ENCODE results near the gene CDK14. TPM values are rescaled to one million over a fixed set of nuclear protein-coding genes. Genes with fewer than 3 reads are reported as not detected.

CDK14 gene
- total RNA-seq, 5 donors from 2014 or later (not counting 1 experiment from before 2014, with no cell fraction given), result 0.86 to 6.6 (median 1.6) TPM

DNA sequence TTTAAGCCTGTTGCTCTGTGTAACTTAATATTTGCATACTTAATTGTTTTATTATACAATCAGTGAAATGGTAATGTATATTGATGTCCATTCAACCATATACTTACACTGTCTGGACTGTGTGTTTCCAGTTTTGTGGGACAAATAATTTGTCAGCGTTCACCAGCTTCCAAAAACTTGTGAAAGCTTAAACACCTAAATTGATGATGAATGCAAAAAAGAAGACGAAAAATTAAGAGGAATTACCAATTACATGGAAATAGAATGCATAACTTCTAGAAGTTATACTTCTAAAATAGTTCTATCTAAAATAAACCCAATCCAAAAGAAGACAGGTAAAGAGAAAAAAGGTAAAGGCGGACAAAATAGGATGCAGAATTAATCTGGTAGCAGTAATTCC, 513.1 kb downstream of the CDK14 start:
- WGBS (ENCODE audit: insufficient coverage), result no CpG with 5 or more reads among the region's 3 CpGs
- Mint-ChIP-seq H3K36me3 (no peaks in the 10 kb centered on the region), H3K27ac (no peak overlapping the region), H3K27me3 (no peaks in the 10 kb centered on the region), H3K4me1 (no peaks in the 10 kb centered on the region), H3K4me3 (no peak overlapping the region), H3K9me3 (no peaks in the 10 kb centered on the region)
- CTCF ChIA-PET, result no interaction called here
- Histone ChIP-seq H3K4me1 (ENCODE audit: control insufficient read depth in 1 of 2, extremely low read depth in 1 of 2, insufficient read depth in 2 of 2, low read length in 2 of 2) (no peaks in the 10 kb centered on the region), H3K27ac (ENCODE audit: low read length) (no peak overlapping the region), H3K27me3 (replicated peaks in 1 of 2; ENCODE audit: control insufficient read depth in 2 of 2, extremely low read depth in 1 of 2, insufficient read depth in 2 of 2, low read length in 1 of 2) (no peaks in the 10 kb centered on the region), H3K36me3 (ENCODE audit: control insufficient read depth in 2 of 2, extremely low read depth in 1 of 2, insufficient read depth in 1 of 2, low read length in 1 of 2) (no peaks in the 10 kb centered on the region), H3K4me3 (ENCODE audit: control insufficient read depth in 1 of 2, extremely low read depth in 1 of 2, low read length in 1 of 2) (no peak overlapping the region), H3K9me3 (no peaks in the 10 kb centered on the region)
- DNase-seq (no peak), ATAC-seq (replicated peaks in 1 of 4) (no peak)
- POLR2A ChIA-PET, result interaction anchor here in 1 of 2 donors (0.7 kb wide), 1 partner anchor 18 kb away, joined by 3 read pairs; no protein-coding TSS in a partner anchor

GRCh38 chr7:91112902-91113341, 516.8 kb downstream of the CDK14 start:
- ChIA-PET POLR2A (no interaction called here), CTCF (interaction anchor here in 1 of 2 donors (0.6 kb wide), 1 partner anchor 336 kb away, joined by 3 read pairs; no protein-coding TSS in a partner anchor)
- DNase-seq (no peak), ATAC-seq (replicated peaks in 1 of 4) (no peak)
- WGBS (ENCODE audit: insufficient coverage), result no CpG with 5 or more reads among the region's 2 CpGs
- H3K27ac Mint-ChIP-seq, result no peak overlapping the region
- no peak overlapping the region for H3K4me3 Mint-ChIP-seq
- H3K4me3 ChIP-seq (ENCODE audit: control insufficient read depth in 1 of 2, extremely low read depth in 1 of 2, low read length in 1 of 2), result no peak overlapping the region
- no peaks in the 10 kb centered on the region for H3K9me3 ChIP-seq
- no peaks in the 10 kb centered on the region for H3K36me3 ChIP-seq (ENCODE audit: control insufficient read depth in 2 of 2, extremely low read depth in 1 of 2, insufficient read depth in 1 of 2, low read length in 1 of 2)
- no peaks in the 10 kb centered on the region for H3K9me3 Mint-ChIP-seq
- H3K27me3 Mint-ChIP-seq, result no peaks in the 10 kb centered on the region
- no peaks in the 10 kb centered on the region for H3K4me1 ChIP-seq (ENCODE audit: control insufficient read depth in 1 of 2, extremely low read depth in 1 of 2, insufficient read depth in 2 of 2, low read length in 2 of 2)
- H3K27me3 ChIP-seq (replicated peaks in 1 of 2; ENCODE audit: control insufficient read depth in 2 of 2, extremely low read depth in 1 of 2, insufficient read depth in 2 of 2, low read length in 1 of 2), result no peaks in the 10 kb centered on the region
- no peak overlapping the region for H3K27ac ChIP-seq (ENCODE audit: low read length)
- no peaks in the 10 kb centered on the region for H3K36me3 Mint-ChIP-seq
- no peaks in the 10 kb centered on the region for H3K4me1 Mint-ChIP-seq

DNA sequence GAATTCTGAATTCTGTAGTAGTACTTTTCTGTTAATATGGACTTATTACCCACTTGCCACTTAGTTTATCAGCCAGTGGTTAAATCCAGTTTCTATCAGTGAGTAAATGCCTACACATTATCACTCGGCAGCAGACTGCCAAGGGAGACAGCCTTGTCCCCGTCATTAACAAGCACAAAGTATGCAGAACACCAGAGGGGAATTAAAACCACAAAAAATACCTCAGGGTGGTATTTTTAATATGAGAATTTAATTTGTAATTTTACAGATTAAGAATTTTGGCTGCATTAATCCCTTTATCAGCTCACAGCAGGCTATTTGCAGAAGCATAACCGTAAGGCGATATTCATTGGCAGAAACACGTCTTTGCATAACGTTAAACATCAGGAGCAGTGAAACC, 518.1 kb downstream of the CDK14 start:
- Mint-ChIP-seq H3K4me3 (no peak overlapping the region), H3K9me3 (no peaks in the 10 kb centered on the region), H3K27me3 (no peaks in the 10 kb centered on the region), H3K36me3 (no peaks in the 10 kb centered on the region), H3K4me1 (no peaks in the 10 kb centered on the region), H3K27ac (no peak overlapping the region)
- ChIA-PET CTCF (no interaction called here), POLR2A (no interaction called here)
- DNase-seq (no peak), ATAC-seq (replicated peaks in 1 of 4) (no peak)
- H3K36me3 ChIP-seq (ENCODE audit: control insufficient read depth in 2 of 2, extremely low read depth in 1 of 2, insufficient read depth in 1 of 2, low read length in 1 of 2), result no peaks in the 10 kb centered on the region
- H3K9me3 ChIP-seq, result no peaks in the 10 kb centered on the region
- WGBS (ENCODE audit: insufficient coverage), result no CpG with 5 or more reads among the region's 6 CpGs
- H3K27me3 ChIP-seq (replicated peaks in 1 of 2; ENCODE audit: control insufficient read depth in 2 of 2, extremely low read depth in 1 of 2, insufficient read depth in 2 of 2, low read length in 1 of 2), result no peaks in the 10 kb centered on the region
- no peak overlapping the region for H3K27ac ChIP-seq (ENCODE audit: low read length)
- no peak overlapping the region for H3K4me3 ChIP-seq (ENCODE audit: control insufficient read depth in 1 of 2, extremely low read depth in 1 of 2, low read length in 1 of 2)
- no peaks in the 10 kb centered on the region for H3K4me1 ChIP-seq (ENCODE audit: control insufficient read depth in 1 of 2, extremely low read depth in 1 of 2, insufficient read depth in 2 of 2, low read length in 2 of 2)

GRCh38 chr7:91126762-91127161, 530.6 kb downstream of the CDK14 start:
- H3K36me3 Mint-ChIP-seq, result no peaks in the 10 kb centered on the region
- ATAC-seq (replicated peaks in 1 of 4) (no peak), DNase-seq (no peak)
- Histone ChIP-seq H3K9me3 (no peaks in the 10 kb centered on the region), H3K36me3 (ENCODE audit: control insufficient read depth in 2 of 2, extremely low read depth in 1 of 2, insufficient read depth in 1 of 2, low read length in 1 of 2) (no peaks in the 10 kb centered on the region), H3K4me3 (ENCODE audit: control insufficient read depth in 1 of 2, extremely low read depth in 1 of 2, low read length in 1 of 2) (no peak overlapping the region), H3K4me1 (ENCODE audit: control insufficient read depth in 1 of 2, extremely low read depth in 1 of 2, insufficient read depth in 2 of 2, low read length in 2 of 2) (no peaks in the 10 kb centered on the region), H3K27ac (ENCODE audit: low read length) (no peak overlapping the region), H3K27me3 (replicated peaks in 1 of 2; ENCODE audit: control insufficient read depth in 2 of 2, extremely low read depth in 1 of 2, insufficient read depth in 2 of 2, low read length in 1 of 2) (no peaks in the 10 kb centered on the region)
- WGBS (ENCODE audit: insufficient coverage), result 77% methylated on average over 6 of the region's 8 CpGs
- no peaks in the 10 kb centered on the region for H3K4me1 Mint-ChIP-seq
- no peak overlapping the region for H3K27ac Mint-ChIP-seq
- H3K9me3 Mint-ChIP-seq, result no peaks in the 10 kb centered on the region
- ChIA-PET POLR2A (no interaction called here), CTCF (interaction anchor here in 1 of 2 donors (0.6 kb wide), 1 partner anchor 1030 kb away, joined by 3 read pairs; no protein-coding TSS in a partner anchor)
- peaks cover 0 to 1% of the 10 kb centered on the region in 2 donors for H3K27me3 Mint-ChIP-seq
- H3K4me3 Mint-ChIP-seq, result no peak overlapping the region

DNA sequence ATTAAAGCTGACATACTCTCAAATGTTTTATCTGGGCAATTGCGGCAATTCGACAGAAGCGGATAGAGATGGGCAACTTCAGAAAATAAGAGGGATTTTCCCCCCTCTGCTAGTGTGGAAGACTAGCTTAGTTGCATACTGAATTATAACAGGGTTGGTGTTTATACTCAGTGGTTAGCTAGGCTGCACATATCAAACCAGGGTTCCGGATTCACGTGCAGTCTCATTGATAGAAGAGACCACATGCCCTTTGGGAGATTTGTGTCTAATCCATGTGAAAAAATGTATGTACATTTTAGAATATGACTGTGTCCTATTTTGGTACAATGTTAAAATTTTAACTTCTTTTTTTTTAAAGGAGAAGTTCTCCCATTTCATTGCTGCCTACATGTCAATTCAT, 531.2 kb downstream of the CDK14 start:
- POLR2A ChIA-PET, result interaction anchor here in 1 of 2 donors (0.6 kb wide), 1 partner anchor 19 kb away, joined by 3 read pairs; no protein-coding TSS in a partner anchor
- no peaks in the 10 kb centered on the region for H3K9me3 Mint-ChIP-seq
- Histone ChIP-seq H3K9me3 (no peaks in the 10 kb centered on the region), H3K27ac (ENCODE audit: low read length) (no peak overlapping the region), H3K4me1 (ENCODE audit: control insufficient read depth in 1 of 2, extremely low read depth in 1 of 2, insufficient read depth in 2 of 2, low read length in 2 of 2) (no peaks in the 10 kb centered on the region), H3K27me3 (replicated peaks in 1 of 2; ENCODE audit: control insufficient read depth in 2 of 2, extremely low read depth in 1 of 2, insufficient read depth in 2 of 2, low read length in 1 of 2) (no peaks in the 10 kb centered on the region), H3K4me3 (ENCODE audit: control insufficient read depth in 1 of 2, extremely low read depth in 1 of 2, low read length in 1 of 2) (no peak overlapping the region), H3K36me3 (ENCODE audit: control insufficient read depth in 2 of 2, extremely low read depth in 1 of 2, insufficient read depth in 1 of 2, low read length in 1 of 2) (no peaks in the 10 kb centered on the region)
- DNase-seq, result no peak
- peaks cover 0 to 6% of the 10 kb centered on the region in 2 donors for H3K27me3 Mint-ChIP-seq
- H3K4me3 Mint-ChIP-seq, result no peak overlapping the region
- H3K27ac Mint-ChIP-seq, result no peak overlapping the region
- H3K36me3 Mint-ChIP-seq, result no peaks in the 10 kb centered on the region
- ATAC-seq (replicated peaks in 1 of 4), result no peak
- CTCF ChIA-PET, result interaction anchor here in 1 of 2 donors (0.6 kb wide), 1 partner anchor 1030 kb away, joined by 3 read pairs; no protein-coding TSS in a partner anchor
- no CpG with 5 or more reads among the region's 5 CpGs for WGBS (ENCODE audit: insufficient coverage)
- no peaks in the 10 kb centered on the region for H3K4me1 Mint-ChIP-seq

GRCh38 chr7:91127959-91128358, 531.8 kb downstream of the CDK14 start:
- H3K36me3 ChIP-seq (ENCODE audit: control insufficient read depth in 2 of 2, extremely low read depth in 1 of 2, insufficient read depth in 1 of 2, low read length in 1 of 2), result no peaks in the 10 kb centered on the region
- H3K4me3 ChIP-seq (ENCODE audit: control insufficient read depth in 1 of 2, extremely low read depth in 1 of 2, low read length in 1 of 2), result no peak overlapping the region
- Mint-ChIP-seq H3K9me3 (no peaks in the 10 kb centered on the region), H3K27ac (no peak overlapping the region), H3K4me1 (no peaks in the 10 kb centered on the region), H3K27me3 (peaks cover 0 to 6% of the 10 kb centered on the region in 2 donors), H3K36me3 (no peaks in the 10 kb centered on the region), H3K4me3 (no peak overlapping the region)
- ChIA-PET POLR2A (interaction anchor here in 1 of 2 donors (0.6 kb wide), 1 partner anchor 19 kb away, joined by 3 read pairs; no protein-coding TSS in a partner anchor), CTCF (no interaction called here)
- ATAC-seq (replicated peaks in 1 of 4) (no peak), DNase-seq (no peak)
- no peak overlapping the region for H3K27ac ChIP-seq (ENCODE audit: low read length)
- no peaks in the 10 kb centered on the region for H3K4me1 ChIP-seq (ENCODE audit: control insufficient read depth in 1 of 2, extremely low read depth in 1 of 2, insufficient read depth in 2 of 2, low read length in 2 of 2)
- WGBS (ENCODE audit: insufficient coverage), result no CpG with 5 or more reads among the region's 3 CpGs
- no peaks in the 10 kb centered on the region for H3K9me3 ChIP-seq
- no peaks in the 10 kb centered on the region for H3K27me3 ChIP-seq (replicated peaks in 1 of 2; ENCODE audit: control insufficient read depth in 2 of 2, extremely low read depth in 1 of 2, insufficient read depth in 2 of 2, low read length in 1 of 2)
